Neuronal stem cell (in vitro differentiated cells): Measurements from ENCODE around the gene RRAD.

Experiments
- DNase-seq: peaks from one replicate; pipeline ENCODE4 v3.0.0-alpha.2; 2013; ENCODE audit warnings: low spot score
- H2AFZ ChIP-seq: one replicate; pipeline ENCODE4 v1.6.1; 2013; ENCODE audit warnings: mild to moderate bottlenecking, low read length, inconsistent platforms
- H2AK5ac ChIP-seq: 2 replicates; pipeline ENCODE4 v1.6.1; 2013; ENCODE audit warnings: low read depth, mild to moderate bottlenecking, inconsistent platforms, low read length, moderate library complexity, mixed read lengths
- H2BK120ac ChIP-seq: 2 replicates; pipeline ENCODE4 v1.6.1; 2013; ENCODE audit warnings: low read depth, mild to moderate bottlenecking, inconsistent platforms, low read length, moderate library complexity, mixed read lengths
- H2BK12ac ChIP-seq: one replicate; pipeline ENCODE4 v1.6.1; 2013; ENCODE audit warnings: low read length, inconsistent platforms
- H2BK15ac ChIP-seq: 2 replicates; pipeline ENCODE4 v1.6.1; 2013; ENCODE audit warnings: mild to moderate bottlenecking, low read length, inconsistent platforms, mixed read lengths
- H2BK5ac ChIP-seq: one replicate; pipeline ENCODE4 v1.6.1; 2013; ENCODE audit warnings: inconsistent platforms, mild to moderate bottlenecking, low read length, moderate library complexity
- H3K14ac ChIP-seq: one replicate; pipeline ENCODE4 v1.6.1; 2013; ENCODE audit warnings: low read length, inconsistent platforms
- H3K18ac ChIP-seq: 2 replicates; pipeline ENCODE4 v1.6.1; 2013; ENCODE audit warnings: low read length, inconsistent platforms
- H3K23ac ChIP-seq: 2 replicates; pipeline ENCODE4 v1.6.1; 2013; ENCODE audit warnings: low read depth, mild to moderate bottlenecking, mixed read lengths, low read length, inconsistent platforms; ENCODE audit not compliant: poor library complexity
- H3K27ac ChIP-seq: replicated peaks from 3 replicates; pipeline ENCODE4 v1.5.1; 2013; ENCODE audit warnings: low read length, inconsistent platforms
- H3K27me3 ChIP-seq, 3 experiments: 2 replicates each; pipeline ENCODE4 v1.6.1; 2013; ENCODE audit warnings: low read length in 3 of 3, mild to moderate bottlenecking in 2 of 3, inconsistent platforms in 1 of 3, low read depth in 1 of 3, mixed read lengths in 1 of 3, moderate library complexity in 1 of 3; ENCODE audit not compliant: control insufficient read depth in 3 of 3, insufficient read depth in 3 of 3
- H3K36me3 ChIP-seq, 2 donors: replicated peaks in 1 of 2; 2 replicates each; pipeline ENCODE4 v1.6.1; 2013; ENCODE audit warnings: low read length in 2 of 2; ENCODE audit not compliant: control insufficient read depth in 2 of 2, insufficient read depth in 2 of 2
- H3K4ac ChIP-seq: 2 replicates; pipeline ENCODE4 v1.6.1; 2013; ENCODE audit warnings: inconsistent platforms, mild to moderate bottlenecking, low read length, moderate library complexity
- H3K4me1 ChIP-seq, 2 donors: 1 replicate in 1 of 2; 2 replicates in 1 of 2; pipeline ENCODE4 v1.6.1; 2013; ENCODE audit warnings: low read length in 2 of 2, low read depth in 1 of 2; ENCODE audit not compliant: control insufficient read depth in 2 of 2, insufficient read depth in 1 of 2
- H3K4me2 ChIP-seq: one replicate; pipeline ENCODE4 v1.6.1; 2013; ENCODE audit warnings: mild to moderate bottlenecking, low read length, inconsistent platforms; ENCODE audit not compliant: insufficient read depth, poor library complexity, severe bottlenecking
- H3K4me3 ChIP-seq, 2 donors: 2 replicates each; pipeline ENCODE4 v1.5.1; 2013; ENCODE audit warnings: low read length in 2 of 2, mild to moderate bottlenecking in 2 of 2, inconsistent platforms in 1 of 2, moderate library complexity in 1 of 2
- H3K79me1 ChIP-seq: one replicate; pipeline ENCODE4 v1.6.1; 2013; ENCODE audit warnings: low read depth, mild to moderate bottlenecking, inconsistent platforms, low read length, moderate library complexity
- H3K9ac ChIP-seq: one replicate; pipeline ENCODE4 v1.6.1; 2013; ENCODE audit warnings: mild to moderate bottlenecking, low read depth, low read length, inconsistent platforms; ENCODE audit not compliant: poor library complexity
- H3K9me3 ChIP-seq, 2 donors: replicated peaks in 1 of 2; 2 replicates each; pipeline versions ENCODE3 to v1.6.1; 2013; ENCODE audit warnings: low read length in 2 of 2, mild to moderate bottlenecking in 2 of 2, inconsistent platforms in 1 of 2, low read depth in 1 of 2, mixed read lengths in 1 of 2, moderate library complexity in 1 of 2; ENCODE audit not compliant: control insufficient read depth in 2 of 2, insufficient read depth in 1 of 2
- H4K8ac ChIP-seq: one replicate; pipeline ENCODE4 v1.6.1; 2013; ENCODE audit warnings: low read depth, mild to moderate bottlenecking, inconsistent platforms, low read length, moderate library complexity
- H4K91ac ChIP-seq: one replicate; pipeline ENCODE4 v1.6.1; 2013; ENCODE audit warnings: low read length, low read depth, mild to moderate bottlenecking, inconsistent platforms; ENCODE audit not compliant: poor library complexity
- WGBS, 2 donors: extraction: QIAGEN DNeasy Blood & Tissue Kit; methylation state at CpG; one replicate each; pipeline ENCODE4 v1.1.7; 2013; ENCODE audit warnings: missing lambda C conversion rate in 2 of 2, mixed read lengths in 1 of 2; ENCODE audit not compliant: insufficient read length in 2 of 2, insufficient replicate concordance in 1 of 2; ENCODE audit errors: extremely low coverage in 2 of 2; 5-methylcytosine and 5-hydroxymethylcytosine counted together

The RRAD gene

GRCh38 chr16:66944054-66944441, 18.7 kb upstream of the RRAD start:
- Histone ChIP-seq H3K4ac (no peak overlapping the region), H3K4me1 (no peaks in the 10 kb centered on the region), H2AK5ac (no peak overlapping the region), H3K4me3 (no peak overlapping the region), H3K36me3 (peaks cover 26 to 51% of the 10 kb centered on the region in 2 donors), H4K8ac (no peak overlapping the region), H2BK15ac (no peak overlapping the region), H3K14ac (no peak overlapping the region), H3K27me3 (peaks cover 0 to 21% (median under 1%) of the 10 kb centered on the region in 3 experiments), H3K9ac (no peak overlapping the region), H3K23ac (no peak overlapping the region), H2BK120ac (no peak overlapping the region), H4K91ac (no peak overlapping the region), H3K27ac (no peak overlapping the region), H3K18ac (no peak overlapping the region), H2BK12ac (no peak overlapping the region), H2AFZ (no peak overlapping the region), H3K4me2 (no peak overlapping the region), H3K79me1 (peaks cover 1% of the 10 kb centered on the region), H3K9me3 (peaks cover 0 to 2% of the 10 kb centered on the region in 2 donors), H2BK5ac (no peak overlapping the region)
- DNase-seq = no peak
- no CpG with 5 or more reads among the region's 5 CpGs for WGBS, 2 donors

DNA sequence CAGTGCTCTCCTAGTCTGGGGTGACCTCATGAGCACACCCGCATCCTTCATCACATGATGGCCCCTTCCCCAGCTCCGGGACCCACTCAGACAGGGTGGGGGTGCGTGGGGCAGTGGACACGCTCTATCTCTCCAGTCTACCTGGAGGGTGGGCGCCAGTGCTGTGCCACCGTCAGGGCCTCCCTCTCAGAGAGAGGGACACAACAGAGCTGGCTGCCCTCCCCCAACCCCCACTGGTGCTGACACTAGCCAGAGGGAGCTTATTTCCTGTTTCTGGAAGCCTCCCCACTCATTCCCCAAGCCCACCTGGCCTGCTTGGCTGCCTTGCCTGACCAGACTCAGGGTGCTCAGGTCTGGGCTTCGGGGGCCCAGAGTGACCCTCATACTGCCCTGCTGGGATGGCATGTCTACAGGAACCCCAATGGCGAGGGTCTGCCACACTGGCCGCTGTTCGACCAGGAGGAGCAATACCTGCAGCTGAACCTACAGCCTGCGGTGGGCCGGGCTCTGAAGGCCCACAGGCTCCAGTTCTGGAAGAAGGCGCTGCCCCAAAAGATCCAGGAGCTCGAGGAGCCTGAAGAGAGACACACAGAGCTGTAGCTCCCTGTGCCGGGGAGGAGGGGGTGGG, 18.2 kb upstream of the RRAD start:
- no CpG with 5 or more reads among the region's 15 CpGs for WGBS, 2 donors

DNA sequence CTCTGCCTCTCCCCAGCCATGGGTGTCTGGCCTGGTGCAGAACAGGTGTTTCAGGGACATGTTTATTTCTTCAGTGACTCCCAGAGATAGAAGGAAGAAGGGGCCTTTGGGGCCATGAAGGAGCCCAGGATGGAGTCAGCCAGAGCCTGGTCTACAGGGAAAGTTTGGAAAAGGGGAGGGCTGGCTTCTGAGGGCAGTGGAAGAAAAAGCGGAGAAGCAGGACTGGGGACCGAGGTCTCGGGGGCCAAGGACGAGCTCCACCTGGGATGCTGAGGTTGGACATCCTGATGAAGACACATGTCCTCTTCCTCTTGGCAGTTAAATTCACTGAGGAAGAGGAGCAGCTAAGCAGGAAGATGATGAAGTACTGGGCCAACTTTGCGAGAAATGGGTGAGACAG, 17.6 kb upstream of the RRAD start:
- H3K27me3 ChIP-seq = peaks cover 0 to 11% (median 0%) of the 10 kb centered on the region in 3 experiments
- no peak for DNase-seq

More for the DNA sequence above, 18.2 kb upstream of the RRAD start:
- Histone ChIP-seq H2BK15ac (no peak overlapping the region), H4K8ac (no peak overlapping the region), H4K91ac (no peak overlapping the region), H2BK12ac (no peak overlapping the region), H3K4me3 (no peak overlapping the region), H3K4me1 (no peaks in the 10 kb centered on the region), H2AFZ (no peak overlapping the region), H3K79me1 (peaks cover 1% of the 10 kb centered on the region), H3K23ac (no peak overlapping the region), H3K9me3 (peaks cover 0 to 2% of the 10 kb centered on the region in 2 donors), H3K18ac (no peak overlapping the region), H3K4me2 (no peak overlapping the region), H3K27ac (no peak overlapping the region), H3K4ac (no peak overlapping the region), H3K36me3 (peaks cover 26 to 56% of the 10 kb centered on the region in 2 donors), H2BK5ac (no peak overlapping the region), H3K27me3 (peaks cover 0 to 16% (median 0%) of the 10 kb centered on the region in 3 experiments), H2AK5ac (no peak overlapping the region), H3K9ac (no peak overlapping the region), H3K14ac (no peak overlapping the region), H2BK120ac (no peak overlapping the region)
- DNase-seq = no peak

DNA sequence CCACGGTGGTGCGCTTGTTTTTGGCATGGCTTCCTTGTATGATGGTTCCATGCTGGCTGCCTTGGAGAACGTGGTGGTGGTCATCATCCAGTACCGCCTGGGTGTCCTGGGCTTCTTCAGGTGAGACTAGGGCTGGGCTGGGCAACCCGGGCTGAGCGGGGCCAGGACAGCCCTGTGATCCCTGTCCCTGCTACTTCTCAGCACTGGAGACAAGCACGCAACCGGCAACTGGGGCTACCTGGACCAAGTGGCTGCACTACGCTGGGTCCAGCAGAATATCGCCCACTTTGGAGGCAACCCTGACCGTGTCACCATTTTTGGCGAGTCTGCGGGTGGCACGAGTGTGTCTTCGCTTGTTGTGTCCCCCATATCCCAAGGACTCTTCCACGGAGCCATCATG, 14.9 kb upstream of the RRAD start:
- Histone ChIP-seq H3K79me1 (peaks cover 6% of the 10 kb centered on the region), H3K27me3 (no peaks in the 10 kb centered on the region), H4K8ac (peak overlapping the region; percentile 72), H3K18ac (no peak overlapping the region), H2AK5ac (peak overlapping the region; percentile 28), H3K23ac (no peak overlapping the region), H4K91ac (no peak overlapping the region), H2BK5ac (no peak overlapping the region), H3K36me3 (peaks cover 28 to 83% of the 10 kb centered on the region in 2 donors), H3K27ac (no peak overlapping the region), H3K9ac (no peak overlapping the region), H3K9me3 (peaks cover 0 to 2% of the 10 kb centered on the region in 2 donors), H2BK120ac (no peak overlapping the region), H2BK15ac (no peak overlapping the region), H3K14ac (no peak overlapping the region), H3K4me1 (peaks cover 2 to 4% of the 10 kb centered on the region in 2 donors), H3K4me3 (peak overlapping the region in 1 of 2 donors; percentile 41), H2BK12ac (no peak overlapping the region), H3K4me2 (no peak overlapping the region), H3K4ac (no peak overlapping the region), H2AFZ (no peak overlapping the region)
- no CpG with 5 or more reads among the region's 16 CpGs for WGBS, 2 donors
- DNase-seq = no peak

More for the DNA sequence above, 17.6 kb upstream of the RRAD start:
- Histone ChIP-seq H3K4ac (no peak overlapping the region), H3K9ac (no peak overlapping the region), H4K8ac (no peak overlapping the region), H2BK15ac (no peak overlapping the region), H2BK120ac (no peak overlapping the region), H3K36me3 (peaks cover 28 to 62% of the 10 kb centered on the region in 2 donors), H3K4me1 (no peaks in the 10 kb centered on the region), H4K91ac (no peak overlapping the region), H3K79me1 (peaks cover 1% of the 10 kb centered on the region), H3K18ac (no peak overlapping the region), H2AFZ (no peak overlapping the region), H3K14ac (no peak overlapping the region), H3K27ac (no peak overlapping the region), H2BK12ac (no peak overlapping the region), H3K4me3 (no peak overlapping the region), H3K9me3 (peaks cover 0 to 2% of the 10 kb centered on the region in 2 donors), H3K4me2 (no peak overlapping the region), H2BK5ac (no peak overlapping the region), H2AK5ac (no peak overlapping the region), H3K23ac (no peak overlapping the region)
- no CpG with 5 or more reads among the region's 5 CpGs for WGBS, 2 donors
